Endothelial cell of umbilical vein (primary cell): ENCODE results near the gene ZBED5.

Experiments used
- EZH2 ChIP-seq: IDR thresholded peaks from 2 replicates; pipeline ENCODE4 v1.6.1; 2012; ENCODE audit warnings: borderline replicate concordance, low read depth, mild to moderate bottlenecking, moderate library complexity, low read length, inconsistent platforms; ENCODE audit not compliant: severe bottlenecking
- GATA2 ChIP-seq: IDR thresholded peaks from 2 replicates; pipeline ENCODE4 v1.7.0; 2011; ENCODE audit warnings: low read depth, mild to moderate bottlenecking, moderate library complexity, mixed read lengths, low read length; ENCODE audit not compliant: insufficient read length, insufficient read depth
- MYC ChIP-seq: IDR thresholded peaks from one replicate; pipeline ENCODE4 v1.6.1; 2011; ENCODE audit warnings: mild to moderate bottlenecking, low read depth, low read length
- POLR2A ChIP-seq: IDR thresholded peaks from 2 replicates; pipeline ENCODE4 v1.6.1; 2012; ENCODE audit warnings: low read depth, mild to moderate bottlenecking, control low read depth, low read length
- POLR2AphosphoS5 ChIP-seq: IDR thresholded peaks from 2 replicates; pipeline ENCODE4 v1.6.1; 2012; ENCODE audit warnings: low read depth, mild to moderate bottlenecking, control low read depth, low read length, moderate library complexity; ENCODE audit not compliant: insufficient read depth
- TF ChIP-seq, protein P1 (sequence below), 2 donors: IDR thresholded peaks; 1 replicate in 1 of 2; 2 replicates in 1 of 2; pipeline ENCODE4 v1.5.1; 2011; ENCODE audit warnings: low read length in 2 of 2, mild to moderate bottlenecking in 2 of 2, moderate library complexity in 2 of 2, control low read depth in 1 of 2, inconsistent platforms in 1 of 2, low read depth in 1 of 2; ENCODE audit not compliant: insufficient read depth in 1 of 2; ENCODE audit errors: extremely low read depth in 1 of 2

DNA sequence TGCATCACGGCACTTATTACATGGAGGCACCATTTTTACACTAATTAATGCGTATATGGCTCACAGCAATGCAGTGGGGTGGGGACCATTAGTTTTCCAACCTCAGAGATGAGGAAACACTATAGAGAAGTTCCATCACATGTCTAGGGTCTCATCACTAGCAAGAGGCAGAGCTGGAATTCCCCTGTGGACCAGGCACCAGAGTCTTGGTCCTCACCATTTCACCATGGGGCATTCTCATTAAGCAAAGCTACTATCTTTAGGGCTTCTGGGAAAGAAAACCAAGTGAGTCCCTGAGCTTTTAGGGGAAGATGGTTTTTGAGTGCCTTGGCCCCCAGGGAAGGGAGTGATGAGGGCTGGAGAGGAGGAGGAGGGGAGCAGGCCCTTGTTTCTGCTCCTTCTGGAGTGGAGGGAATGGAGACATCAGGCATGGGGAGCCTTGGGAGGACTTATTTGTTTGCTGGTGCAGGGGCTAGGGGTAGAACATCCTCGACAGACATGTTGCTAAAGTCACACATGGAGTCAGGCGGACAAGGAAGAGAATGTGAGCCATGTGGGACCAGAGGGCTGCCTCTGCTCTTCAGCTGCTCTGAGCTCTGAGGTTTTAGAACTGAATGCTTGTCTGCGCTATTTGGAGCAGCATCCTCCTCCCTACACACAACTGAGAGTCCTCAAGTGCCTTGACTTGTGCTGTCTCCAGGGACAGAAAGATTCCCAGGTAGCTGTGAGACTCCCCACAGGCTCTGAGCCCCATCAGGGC, 40.3 kb upstream of the ZBED5 start:
- TF ChIP-seq EZH2 = no peak
- TF ChIP-seq, protein P1, sequence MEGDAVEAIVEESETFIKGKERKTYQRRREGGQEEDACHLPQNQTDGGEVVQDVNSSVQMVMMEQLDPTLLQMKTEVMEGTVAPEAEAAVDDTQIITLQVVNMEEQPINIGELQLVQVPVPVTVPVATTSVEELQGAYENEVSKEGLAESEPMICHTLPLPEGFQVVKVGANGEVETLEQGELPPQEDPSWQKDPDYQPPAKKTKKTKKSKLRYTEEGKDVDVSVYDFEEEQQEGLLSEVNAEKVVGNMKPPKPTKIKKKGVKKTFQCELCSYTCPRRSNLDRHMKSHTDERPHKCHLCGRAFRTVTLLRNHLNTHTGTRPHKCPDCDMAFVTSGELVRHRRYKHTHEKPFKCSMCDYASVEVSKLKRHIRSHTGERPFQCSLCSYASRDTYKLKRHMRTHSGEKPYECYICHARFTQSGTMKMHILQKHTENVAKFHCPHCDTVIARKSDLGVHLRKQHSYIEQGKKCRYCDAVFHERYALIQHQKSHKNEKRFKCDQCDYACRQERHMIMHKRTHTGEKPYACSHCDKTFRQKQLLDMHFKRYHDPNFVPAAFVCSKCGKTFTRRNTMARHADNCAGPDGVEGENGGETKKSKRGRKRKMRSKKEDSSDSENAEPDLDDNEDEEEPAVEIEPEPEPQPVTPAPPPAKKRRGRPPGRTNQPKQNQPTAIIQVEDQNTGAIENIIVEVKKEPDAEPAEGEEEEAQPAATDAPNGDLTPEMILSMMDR (IDR thresholded peaks at IDR 0.05; ENCODE audit: extremely low read depth in 1 of 2, insufficient read depth in 1 of 2, low read depth in 1 of 2, low read length in 2 of 2) = no peak
- no peak for TF ChIP-seq MYC
- TF ChIP-seq POLR2A = no peak
- no peak for TF ChIP-seq GATA2
- no peak for TF ChIP-seq POLR2AphosphoS5
